Fibroblast of pulmonary artery (primary cell): ENCODE measurements around the gene FLRT1.

Experiments
- DNase-seq: peaks from one replicate; pipeline ENCODE4 v3.0.0-alpha.2; 2010; ENCODE audit warnings: low read depth
- H3K4me3 ChIP-seq: replicated peaks from 2 replicates; pipeline ENCODE4 v1.5.1; 2011; ENCODE audit warnings: low read depth, mild to moderate bottlenecking, control low read depth, low read length, moderate library complexity
- TF ChIP-seq, protein P1 (sequence below): IDR thresholded peaks from 2 replicates; pipeline ENCODE4 v1.5.1; 2011; ENCODE audit warnings: mild to moderate bottlenecking, control low read depth, low read length, inconsistent platforms; ENCODE audit errors: missing control alignments

The FLRT1 gene

DNA sequence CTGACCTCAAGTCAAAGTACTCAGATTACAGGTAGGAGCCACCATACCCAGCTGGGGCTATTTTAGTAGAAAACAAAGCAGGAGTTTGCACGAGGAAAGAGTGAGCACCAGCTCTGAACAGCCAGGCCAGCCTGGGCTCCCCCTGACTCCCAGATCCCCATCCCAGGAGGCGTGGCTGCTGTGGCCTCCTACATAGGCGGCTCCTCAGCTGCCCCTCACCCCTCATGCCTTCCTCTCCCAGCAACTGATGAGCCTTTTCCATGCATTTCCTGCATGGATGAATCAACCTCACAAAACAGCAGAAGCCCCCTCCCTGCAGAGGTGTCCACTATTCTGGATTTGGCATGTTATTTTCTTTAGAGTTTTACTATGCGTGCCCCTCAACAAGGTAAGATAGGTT, 10.5 kb upstream of the FLRT1 start:
- TF ChIP-seq, protein P1, sequence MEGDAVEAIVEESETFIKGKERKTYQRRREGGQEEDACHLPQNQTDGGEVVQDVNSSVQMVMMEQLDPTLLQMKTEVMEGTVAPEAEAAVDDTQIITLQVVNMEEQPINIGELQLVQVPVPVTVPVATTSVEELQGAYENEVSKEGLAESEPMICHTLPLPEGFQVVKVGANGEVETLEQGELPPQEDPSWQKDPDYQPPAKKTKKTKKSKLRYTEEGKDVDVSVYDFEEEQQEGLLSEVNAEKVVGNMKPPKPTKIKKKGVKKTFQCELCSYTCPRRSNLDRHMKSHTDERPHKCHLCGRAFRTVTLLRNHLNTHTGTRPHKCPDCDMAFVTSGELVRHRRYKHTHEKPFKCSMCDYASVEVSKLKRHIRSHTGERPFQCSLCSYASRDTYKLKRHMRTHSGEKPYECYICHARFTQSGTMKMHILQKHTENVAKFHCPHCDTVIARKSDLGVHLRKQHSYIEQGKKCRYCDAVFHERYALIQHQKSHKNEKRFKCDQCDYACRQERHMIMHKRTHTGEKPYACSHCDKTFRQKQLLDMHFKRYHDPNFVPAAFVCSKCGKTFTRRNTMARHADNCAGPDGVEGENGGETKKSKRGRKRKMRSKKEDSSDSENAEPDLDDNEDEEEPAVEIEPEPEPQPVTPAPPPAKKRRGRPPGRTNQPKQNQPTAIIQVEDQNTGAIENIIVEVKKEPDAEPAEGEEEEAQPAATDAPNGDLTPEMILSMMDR = no peak
- DNase-seq = no peak

DNA sequence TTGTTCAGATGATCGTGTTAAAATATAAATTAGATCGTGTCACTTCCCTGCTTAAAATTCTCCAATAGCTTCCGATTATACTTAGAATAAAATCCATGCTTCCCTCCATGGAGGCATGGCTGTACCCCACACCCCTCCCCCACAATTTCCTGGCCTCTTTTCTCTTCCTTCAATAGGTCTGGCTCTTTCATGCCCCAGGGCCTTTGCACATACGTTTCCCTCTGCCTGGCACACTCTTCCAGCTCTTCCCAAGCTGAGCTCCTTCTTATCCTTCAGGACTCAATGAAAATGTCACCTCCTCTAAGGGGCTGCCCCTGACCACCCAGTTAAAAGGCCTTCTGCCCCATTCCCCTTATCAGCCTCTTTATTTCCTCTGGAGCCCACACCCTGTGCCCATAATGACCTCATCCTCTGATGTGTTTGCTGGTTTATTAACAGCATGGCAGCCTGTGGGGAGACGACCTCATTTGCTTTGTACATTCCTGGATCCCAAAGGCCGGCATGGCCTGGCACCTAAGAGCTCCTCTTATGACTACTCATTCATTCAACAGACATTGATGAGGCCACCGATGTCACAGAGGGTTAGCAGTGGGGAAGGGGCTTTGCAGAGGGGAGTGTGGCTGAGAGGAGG, 9.0 kb upstream of the FLRT1 start:
- TF ChIP-seq, protein P1 = no peak
- no peak overlapping the region for H3K4me3 ChIP-seq
- no peak for DNase-seq

More for the DNA sequence above, 10.5 kb upstream of the FLRT1 start:
- H3K4me3 ChIP-seq = no peak overlapping the region

DNA sequence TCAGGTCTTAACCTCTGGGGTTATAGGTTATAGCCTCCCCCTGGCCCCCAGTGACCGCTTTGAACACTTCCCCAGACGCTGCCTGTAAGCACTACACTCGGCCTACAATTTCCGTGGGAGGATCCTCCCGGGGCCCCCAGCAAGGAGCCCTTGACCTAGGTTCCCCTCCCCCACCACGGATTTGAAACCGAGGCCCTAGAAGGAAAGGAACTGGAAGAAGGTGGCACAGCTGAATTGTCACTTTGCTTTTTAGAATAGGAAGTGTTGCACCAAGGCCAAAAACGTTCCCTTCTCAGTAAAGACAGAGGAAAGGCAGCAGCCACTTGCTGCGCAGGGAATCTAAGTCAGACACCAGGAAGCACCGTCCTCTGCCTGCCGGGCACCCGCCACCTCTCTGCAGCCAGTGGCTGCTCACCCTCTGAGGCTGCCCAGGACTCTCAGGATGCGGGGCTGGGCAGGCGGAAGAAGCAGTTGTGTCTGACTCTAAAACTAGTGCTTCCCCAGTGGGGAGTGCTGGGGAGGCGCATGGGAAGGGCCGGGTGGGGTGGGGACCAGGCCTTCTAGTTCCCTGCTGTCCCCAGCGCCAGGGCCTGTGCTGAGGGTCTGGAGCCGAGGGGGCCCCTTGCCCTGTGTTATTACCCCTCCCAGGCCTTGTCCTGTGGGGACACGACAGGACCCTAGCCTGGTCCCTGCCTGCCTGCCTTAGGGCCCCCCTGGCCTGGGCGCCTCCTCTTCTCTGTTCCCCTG, 7.9 kb upstream of the FLRT1 start:
- DNase-seq = no peak
- TF ChIP-seq, protein P1 = no peak
- no peak overlapping the region for H3K4me3 ChIP-seq

DNA sequence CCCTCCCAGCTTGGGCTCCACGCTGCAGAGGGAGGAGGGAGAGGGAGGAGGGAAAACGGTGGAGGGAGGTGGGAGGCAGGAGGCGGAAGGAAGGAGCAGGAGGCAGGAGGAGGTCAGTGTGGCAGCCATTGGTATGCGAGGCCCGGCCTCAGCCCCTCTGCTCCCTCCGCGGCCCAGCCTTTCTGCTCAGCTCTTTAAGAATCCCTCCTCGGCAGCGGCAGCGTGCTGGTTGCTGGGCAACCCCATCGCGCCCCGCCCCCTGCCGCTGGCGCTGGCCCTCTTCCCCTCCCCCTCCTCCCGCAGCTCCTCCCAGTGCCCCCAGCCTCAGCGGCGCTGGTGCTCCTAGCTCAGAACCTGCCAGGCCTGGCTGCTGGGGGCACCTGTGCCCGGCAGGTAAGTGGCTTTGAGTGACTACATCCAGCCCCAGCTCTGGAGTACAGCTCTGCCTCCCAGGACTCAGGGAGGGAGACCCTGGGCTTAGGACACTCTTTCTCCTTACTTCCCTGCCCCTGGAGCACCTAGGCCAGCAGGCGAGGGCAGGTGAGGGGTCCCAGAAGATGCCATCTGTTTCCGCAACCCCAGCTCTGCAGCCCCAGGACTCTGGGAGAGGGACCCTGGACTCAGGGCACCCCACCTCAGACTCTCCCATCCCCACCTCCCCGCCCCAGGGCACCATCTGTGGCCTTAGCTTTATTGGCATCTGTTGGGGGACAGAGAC, 7.2 kb upstream of the FLRT1 start:
- TF ChIP-seq, protein P1 = no peak
- H3K4me3 ChIP-seq = no peak overlapping the region
- DNase-seq = no peak

DNA sequence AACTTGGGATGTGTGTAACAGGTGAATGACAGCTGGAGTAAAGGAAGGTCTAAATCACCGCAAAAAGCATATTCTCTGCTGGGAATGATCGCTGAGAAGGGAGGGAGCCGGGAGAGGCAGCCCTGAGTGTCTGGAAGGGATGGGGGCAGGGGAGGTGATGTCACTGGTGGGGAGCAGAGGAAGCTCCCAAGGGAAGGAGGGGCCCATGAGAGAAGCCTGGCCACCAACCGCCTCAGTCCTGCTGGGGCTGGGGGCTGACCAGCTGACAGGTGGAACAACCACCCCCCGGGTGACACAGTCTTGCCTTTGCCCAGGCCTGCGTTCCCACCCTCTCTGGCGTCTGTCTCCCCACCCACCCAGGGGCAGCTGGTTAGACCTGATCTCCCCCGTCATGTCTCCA, 6.0 kb upstream of the FLRT1 start:
- H3K4me3 ChIP-seq = no peak overlapping the region
- no peak for DNase-seq
- TF ChIP-seq, protein P1 = no peak

DNA sequence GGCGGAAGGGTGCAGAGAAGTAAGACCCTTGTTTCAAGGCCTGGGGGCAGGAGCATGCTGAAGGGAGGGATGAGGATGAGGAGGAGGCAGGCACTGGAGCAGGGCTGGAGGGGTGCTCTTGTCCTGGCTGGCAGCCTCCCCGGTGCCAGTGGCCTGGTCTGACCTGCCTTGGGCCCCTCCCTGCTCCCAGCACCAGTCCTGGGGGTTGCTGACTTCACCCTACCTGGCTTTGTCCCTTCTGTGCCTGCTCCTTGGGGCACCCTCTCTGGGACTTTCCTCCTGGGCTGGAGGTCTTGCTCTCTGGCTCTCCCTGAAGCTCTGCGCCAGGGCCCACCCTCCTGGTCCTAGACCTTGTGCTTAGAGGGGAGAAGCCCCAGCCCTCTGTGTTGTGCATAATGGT, 4.7 kb upstream of the FLRT1 start:
- DNase-seq = no peak
- TF ChIP-seq, protein P1 = no peak
- no peak overlapping the region for H3K4me3 ChIP-seq
